Lower leg skin (tissue), 3 donors: ENCODE results near the gene ATR.

ENCODE experiments used
- CTCF ChIP-seq, 3 donors: fragments of 450-650 bp; IDR thresholded peaks; one replicate each; pipeline ENCODE4 v1.5.1; 2016; ENCODE audit warnings: antibody characterized with exemption in 3 of 3, mild to moderate bottlenecking in 3 of 3, moderate library complexity in 2 of 3
- POLR2A ChIP-seq, 2 donors: fragments of 450-650 bp; IDR thresholded peaks; one replicate each; pipeline ENCODE4 v1.6.1; 2016 to 2017; ENCODE audit warnings: antibody characterized with exemption in 2 of 2, mild to moderate bottlenecking in 1 of 2, moderate library complexity in 1 of 2

DNA sequence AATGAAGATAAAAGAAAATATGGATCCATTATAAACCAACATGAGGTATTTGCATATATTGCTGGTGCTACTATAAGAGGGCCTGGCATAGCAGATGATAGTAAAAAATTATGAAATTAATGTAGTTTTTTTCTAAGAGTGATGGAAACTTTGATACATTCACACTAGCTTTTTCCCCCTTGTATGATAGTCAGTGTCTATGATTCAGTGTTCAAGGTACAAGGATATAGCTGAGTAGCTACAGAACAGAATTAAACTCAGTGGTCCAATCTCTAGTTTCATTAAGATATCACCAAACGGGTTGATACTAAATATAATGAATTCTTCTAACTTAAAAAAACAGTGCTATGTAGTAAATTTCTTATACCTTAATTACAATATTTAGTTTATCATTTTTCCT is 80.8 kb downstream of the ATR start:
- no peak for TF ChIP-seq CTCF (IDR thresholded peaks at IDR 0.05)
- TF ChIP-seq POLR2A (IDR thresholded peaks at IDR 0.05) = no peak
